NCI-H2227 (cell line): Measurements from ENCODE around the gene C11orf21.
"Not testable (repeated sequence)": the region's sequence is repeated elsewhere in the genome, so short reads cannot be mapped to it uniquely, and the experiment has no call there.

Experiments used
- DNase-seq: peaks from one replicate; lab custom pipeline; 2025; ENCODE audit not compliant: unreplicated experiment; lab: John Stamatoyannopoulos, UW

C11orf21 gene

GRCh38 chr11:2301631-2302305 lies at the start of gene C11orf21, which contains the start of gene TSPAN32:
Gene C11orf21 (minus strand): TSS chr11:2301918. CDS start chr11:2301808, 110 bp downstream.
Gene TSPAN32 (plus strand): TSS chr11:2302013. CDS start chr11:2302150, 137 bp downstream.
- DNase-seq = no peak

GRCh38 chr11:2348986-2349385 lies 47.3 kb upstream of the C11orf21 start:
- DNase-seq = no peak

DNA sequence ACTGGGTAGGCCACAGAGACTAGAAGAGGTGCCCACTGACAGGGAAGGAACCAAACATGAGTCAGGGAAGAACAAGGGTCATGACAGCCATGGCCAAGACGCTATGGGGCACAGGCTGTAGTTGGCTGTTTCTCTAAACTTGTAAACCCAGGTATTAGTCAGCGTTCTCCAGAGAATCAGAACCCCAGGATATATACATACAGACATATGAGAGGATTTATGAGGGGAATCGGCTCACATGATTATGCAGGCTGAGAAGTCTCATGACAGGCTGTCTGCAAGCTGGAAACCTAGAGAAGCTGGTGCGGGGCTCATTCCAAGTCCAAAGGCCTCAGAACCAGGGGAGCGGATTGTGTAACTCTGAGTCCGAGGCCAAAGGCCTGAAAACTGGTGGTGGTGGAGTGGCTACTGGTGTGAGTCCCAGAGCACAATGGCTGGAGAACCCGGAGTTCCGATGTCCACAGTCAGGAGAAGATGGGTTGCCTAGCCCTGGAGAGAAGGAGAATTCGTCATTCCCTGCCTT lies 45.7 kb upstream of the C11orf21 start:
- no peak for DNase-seq

DNA sequence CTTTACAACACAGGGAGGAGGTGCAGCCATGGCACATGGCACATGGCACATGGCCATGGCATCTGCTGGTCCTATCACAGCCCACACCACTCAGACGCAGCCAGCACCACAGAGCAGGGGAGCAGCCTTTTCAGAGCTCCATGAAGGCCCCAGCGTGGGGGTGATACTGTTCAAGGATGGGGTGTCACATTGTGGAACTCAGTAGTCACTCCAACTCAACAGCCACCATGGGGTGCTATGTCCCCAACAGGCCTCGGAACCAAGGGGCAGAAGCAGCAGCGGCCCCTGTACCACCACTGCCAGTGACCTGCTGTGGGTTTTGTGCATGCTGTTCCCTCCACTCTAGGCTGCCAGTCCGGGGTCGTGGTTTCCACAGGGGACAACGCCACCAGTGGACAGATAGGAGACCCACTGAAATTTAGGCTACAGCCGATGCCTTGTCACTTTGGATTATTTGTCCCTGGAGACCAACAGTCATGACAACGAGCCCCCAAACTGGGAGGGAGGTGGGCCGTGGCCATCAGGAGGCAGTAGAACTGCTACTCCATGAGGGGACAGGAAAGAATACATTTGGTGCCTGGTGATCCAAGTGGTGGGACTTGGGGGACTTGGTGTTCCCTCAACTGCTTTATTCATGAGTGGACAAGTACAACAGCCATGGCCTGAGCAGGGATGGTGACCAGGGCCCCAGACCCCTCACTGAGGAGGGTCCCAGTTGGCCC lies 45.0 kb upstream of the C11orf21 start:
- no peak for DNase-seq

DNA sequence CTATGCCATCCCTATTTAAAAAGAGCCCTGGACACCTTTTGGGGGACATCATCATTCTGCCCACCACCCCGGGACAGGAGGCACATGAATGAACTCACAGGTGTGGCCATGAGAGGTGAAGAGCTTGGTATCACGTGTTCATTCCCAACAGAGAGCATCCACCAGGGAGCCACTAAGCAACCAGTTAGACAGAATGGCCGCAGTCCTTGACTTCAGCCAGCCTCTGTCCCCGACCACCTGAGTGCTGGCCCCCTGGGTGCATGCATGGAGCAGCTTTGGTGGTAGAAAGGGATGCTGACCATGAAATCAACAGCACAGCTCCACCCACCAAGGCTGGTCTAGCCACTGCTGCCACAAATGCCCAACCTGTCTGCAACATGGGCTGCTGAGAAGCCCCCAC lies 44.3 kb upstream of the C11orf21 start:
- DNase-seq = no peak

DNA sequence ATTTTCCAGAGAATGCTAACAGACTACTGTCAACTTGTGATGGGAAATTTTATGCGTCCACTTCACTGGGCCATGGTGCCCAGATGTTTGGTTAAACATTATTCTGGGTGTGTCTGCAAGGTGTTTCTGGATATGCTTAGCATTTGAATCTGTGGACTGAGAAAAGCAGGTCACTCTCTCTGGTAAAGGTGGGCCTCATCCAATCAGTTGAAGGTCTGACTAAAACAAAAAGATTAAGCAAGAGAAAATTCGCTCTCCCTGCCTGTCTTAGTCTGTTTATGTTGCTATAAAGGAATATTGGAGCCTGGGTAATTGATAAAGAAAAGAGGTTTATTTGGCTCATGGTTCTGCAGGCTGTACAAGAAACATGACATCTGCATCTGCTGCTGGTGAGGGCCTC lies 43.3 kb upstream of the C11orf21 start:
- no peak for DNase-seq

GRCh38 chr11:2343502-2343901 lies 41.8 kb upstream of the C11orf21 start:
- no peak for DNase-seq

- DNase-seq = no peak
These were observed 41.3 kb upstream of the C11orf21 start for GRCh38 chr11:2342981-2343380.

DNA sequence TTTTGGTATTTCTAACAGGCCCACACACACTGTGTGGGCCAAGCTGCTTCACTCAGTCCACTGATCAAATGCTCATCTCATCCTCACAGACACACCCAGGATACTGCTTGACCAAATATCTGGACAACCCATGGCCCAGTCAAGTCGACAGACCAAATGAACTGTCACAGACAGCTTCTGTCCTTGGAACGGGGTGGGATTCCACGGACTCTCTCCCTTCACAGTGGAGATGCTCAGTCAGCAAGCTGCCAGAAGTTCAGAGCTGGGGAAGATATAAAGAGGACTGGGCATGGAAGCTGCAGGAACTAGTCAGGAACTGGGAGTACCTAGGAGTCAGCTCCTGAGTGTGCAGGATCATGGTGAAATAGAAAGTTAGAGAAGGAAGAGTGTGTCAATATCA lies 40.8 kb upstream of the C11orf21 start:
- DNase-seq = no peak

- not testable (repeated sequence) for DNase-seq
These were observed 37.0 kb upstream of the C11orf21 start for GRCh38 chr11:2338760-2339159.

- not testable (repeated sequence) for DNase-seq
These were observed 33.6 kb upstream of the C11orf21 start for GRCh38 chr11:2335286-2335685.

DNA sequence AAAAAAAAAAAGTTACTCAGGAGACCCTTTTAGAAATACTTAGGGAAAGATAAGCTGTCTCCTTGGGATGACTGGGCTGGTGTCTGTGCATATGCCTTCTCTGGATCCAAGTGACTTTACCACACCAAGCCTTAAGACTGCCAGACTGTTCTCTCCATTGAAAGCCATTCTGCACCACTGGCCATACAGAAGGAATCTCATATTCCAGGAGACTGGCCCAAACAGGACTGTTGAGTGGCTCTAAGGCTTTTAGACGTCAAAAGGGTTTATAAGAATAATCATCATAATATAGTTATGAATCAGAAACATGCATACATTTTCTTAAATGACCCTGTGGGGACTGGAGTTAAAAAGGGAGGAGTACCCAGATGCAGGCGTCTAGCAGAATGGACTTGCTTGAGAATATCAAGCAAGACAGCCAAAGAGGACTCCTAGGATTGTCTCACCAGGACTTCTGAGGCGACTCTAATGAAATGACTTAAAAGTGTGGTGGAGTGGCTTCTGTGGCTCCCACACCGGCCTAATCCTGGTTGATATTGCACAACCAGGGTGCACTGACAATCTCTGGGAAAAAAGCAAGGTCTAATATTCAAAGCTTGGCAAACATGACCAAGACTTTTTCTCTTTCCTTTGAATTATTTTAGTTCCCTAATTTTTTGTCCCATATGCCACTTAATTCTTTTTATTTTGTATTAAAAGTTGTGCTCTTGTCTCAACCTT lies 31.9 kb upstream of the C11orf21 start:
- DNase-seq = not testable (repeated sequence)

DNA sequence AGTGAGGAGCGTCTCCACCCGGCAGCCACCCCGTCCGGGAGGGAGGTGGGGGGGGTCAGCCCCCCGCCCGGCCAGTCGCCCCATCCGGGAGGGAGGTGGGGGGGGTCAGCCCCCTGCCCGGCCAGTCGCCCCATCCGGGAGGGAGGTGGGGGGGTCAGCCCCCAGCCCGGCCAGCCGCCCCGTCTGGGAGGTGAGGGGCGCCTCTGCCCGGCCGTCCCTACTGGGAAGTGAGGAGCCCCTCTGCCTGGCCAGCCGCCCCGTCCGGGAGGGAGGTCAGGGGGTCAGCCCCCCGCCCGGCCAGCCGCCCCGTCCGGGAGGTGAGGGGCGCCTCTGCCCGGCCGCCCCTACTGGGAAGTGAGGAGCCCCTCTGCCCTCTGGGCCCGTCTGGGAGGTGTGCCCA lies 30.9 kb upstream of the C11orf21 start:
- not testable (repeated sequence) for DNase-seq

DNA sequence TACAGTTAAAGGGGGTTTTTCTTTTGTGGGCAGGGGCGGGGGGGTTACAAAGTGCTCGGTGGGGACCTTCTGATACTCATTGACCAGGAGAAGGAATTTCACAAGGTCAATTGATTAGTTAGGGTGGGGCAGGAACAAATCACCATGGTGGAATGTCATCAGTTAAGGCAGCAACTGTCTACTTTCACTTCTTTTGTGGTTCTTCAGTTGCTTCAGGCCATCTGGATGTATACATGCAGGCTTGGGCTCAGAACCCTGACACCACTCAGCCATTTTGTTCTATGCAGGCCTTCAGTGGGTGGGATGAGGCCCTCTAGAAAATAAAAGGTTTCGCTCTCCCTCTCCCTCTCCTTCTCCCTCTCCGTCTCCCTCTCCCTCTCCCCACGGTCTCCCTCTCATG lies 29.7 kb upstream of the C11orf21 start:
- no peak for DNase-seq

GRCh38 chr11:2330696-2331095 lies 29.0 kb upstream of the C11orf21 start:
- no peak for DNase-seq

DNA sequence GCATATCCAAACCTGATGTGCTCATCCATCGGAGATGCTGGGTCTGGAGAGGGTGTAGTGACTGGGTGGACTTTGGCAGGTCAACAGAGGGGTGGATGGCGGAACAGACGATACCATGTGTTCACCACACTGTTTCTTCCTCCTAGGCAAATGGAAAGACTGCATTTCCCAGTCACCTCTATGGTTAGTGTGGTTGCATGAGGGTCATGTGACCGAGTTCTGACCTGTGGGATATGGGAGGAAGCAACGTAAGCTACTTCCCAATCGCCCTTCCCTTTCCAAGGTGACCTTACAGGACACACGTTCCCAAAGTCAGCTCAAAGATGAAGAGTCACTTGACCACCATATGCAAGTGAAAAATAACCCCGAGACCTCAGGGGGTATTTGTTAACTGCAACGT lies 27.8 kb upstream of the C11orf21 start:
- no peak for DNase-seq

GRCh38 chr11:2328656-2329354 lies 27.1 kb upstream of the C11orf21 start:
- DNase-seq = no peak

DNA sequence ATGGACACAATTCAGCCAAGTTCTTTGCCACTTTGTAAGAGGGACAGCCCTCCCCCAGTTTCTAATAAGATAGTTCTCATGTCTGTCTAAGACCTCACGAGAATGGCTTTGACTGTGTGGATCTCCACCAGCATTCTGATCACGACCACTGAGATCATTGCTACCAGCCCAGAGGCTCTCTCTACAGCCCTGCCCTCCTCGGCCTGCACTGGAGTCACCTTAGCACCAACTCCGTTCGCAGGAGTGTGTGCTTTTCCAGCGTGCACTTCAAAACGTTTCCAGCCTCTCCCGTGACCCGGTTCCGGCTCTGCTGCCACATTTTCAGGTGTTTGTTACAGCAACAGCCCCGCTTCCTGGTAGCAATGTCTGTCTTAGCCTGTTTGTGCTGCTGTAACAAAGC lies 26.3 kb upstream of the C11orf21 start:
- no peak for DNase-seq

GRCh38 chr11:2327032-2327431 lies 25.3 kb upstream of the C11orf21 start:
- no peak for DNase-seq

GRCh38 chr11:2325719-2326118 lies 24.0 kb upstream of the C11orf21 start:
- DNase-seq = no peak

- DNase-seq = no peak
These were observed 23.4 kb upstream of the C11orf21 start for GRCh38 chr11:2325123-2325522.
